Activated naive CD4-positive, alpha-beta T cell treated with Interleukin-2 at 50 U/mL for 16 hours (primary cell): ENCODE data around the gene CCDC24.

Experiments
- DNase-seq: peaks from one replicate; pipeline ENCODE4 v3.0.0-alpha.2; 2020

The CCDC24 gene

DNA sequence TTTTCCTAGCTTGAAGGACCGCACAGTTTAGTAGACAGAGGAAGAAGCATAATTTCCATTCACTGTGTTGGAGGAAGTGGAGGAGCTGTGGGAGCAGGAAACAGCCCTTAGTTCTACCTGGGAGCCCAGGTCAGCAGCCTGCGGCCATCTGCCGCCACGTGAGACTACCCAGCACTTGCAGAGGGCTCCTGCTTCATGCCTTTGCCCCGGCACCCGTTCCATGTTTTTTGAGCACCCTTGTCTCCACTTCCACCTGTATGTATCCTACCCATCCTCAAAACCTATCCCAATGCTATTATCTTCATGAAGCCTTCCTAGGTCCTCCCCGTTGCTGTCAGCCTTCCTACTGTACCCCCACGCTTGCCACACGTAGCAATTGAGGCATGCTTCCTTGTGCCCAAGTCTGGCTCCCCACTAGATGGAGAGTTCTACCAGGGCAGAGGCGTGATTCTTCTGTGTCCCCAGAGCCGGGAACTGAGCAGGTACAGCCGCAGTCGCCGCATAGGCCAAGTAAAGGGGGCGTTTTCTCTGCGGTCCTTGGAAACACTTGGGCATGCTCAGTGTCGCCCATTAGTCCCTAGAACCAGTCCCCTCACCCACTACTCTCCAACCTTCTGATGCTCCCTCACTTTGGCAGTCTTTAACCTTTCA is 38.0 kb downstream of the CCDC24 start:
- DNase-seq, result no peak

DNA sequence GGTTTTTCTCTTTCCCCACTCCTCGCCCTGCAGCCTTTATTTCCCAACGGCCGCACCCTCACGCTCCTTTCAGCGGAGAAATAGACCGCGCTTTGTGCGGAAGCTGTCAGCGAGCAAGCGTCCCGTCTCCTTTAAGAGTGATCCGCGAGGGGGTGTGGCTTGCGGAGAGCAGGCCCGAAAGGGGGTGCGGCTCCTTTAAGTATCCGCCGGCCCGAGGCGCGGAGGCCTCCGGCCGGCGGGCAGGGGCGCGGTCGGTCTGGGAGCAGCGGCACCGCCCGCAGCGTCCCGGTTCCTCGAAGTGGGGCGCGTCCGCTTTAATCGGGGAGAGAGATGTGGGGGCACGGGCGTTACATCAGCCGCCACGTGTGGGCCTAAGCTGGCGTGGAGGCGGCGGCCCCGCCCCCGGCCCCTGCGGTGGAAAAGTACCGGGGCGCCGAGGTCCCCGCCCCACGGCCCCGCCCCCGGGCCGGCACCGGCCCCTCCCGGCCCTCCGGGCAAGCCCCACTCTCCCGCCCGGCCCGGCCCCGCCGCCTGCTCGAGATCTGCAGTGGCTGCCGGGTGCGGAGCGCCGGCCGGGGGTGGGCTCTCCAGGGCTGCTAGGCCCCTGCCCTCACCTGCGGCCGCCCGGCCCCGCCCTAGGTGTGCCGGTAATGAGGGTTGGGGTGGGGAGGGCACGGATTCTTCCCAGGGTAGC is 38.7 kb downstream of the CCDC24 start:
- peak; percentile 89 for DNase-seq

GRCh38 chr1:44030605-44031251 is 39.3 kb downstream of the CCDC24 start:
- DNase-seq, result peak; percentile 61

DNA sequence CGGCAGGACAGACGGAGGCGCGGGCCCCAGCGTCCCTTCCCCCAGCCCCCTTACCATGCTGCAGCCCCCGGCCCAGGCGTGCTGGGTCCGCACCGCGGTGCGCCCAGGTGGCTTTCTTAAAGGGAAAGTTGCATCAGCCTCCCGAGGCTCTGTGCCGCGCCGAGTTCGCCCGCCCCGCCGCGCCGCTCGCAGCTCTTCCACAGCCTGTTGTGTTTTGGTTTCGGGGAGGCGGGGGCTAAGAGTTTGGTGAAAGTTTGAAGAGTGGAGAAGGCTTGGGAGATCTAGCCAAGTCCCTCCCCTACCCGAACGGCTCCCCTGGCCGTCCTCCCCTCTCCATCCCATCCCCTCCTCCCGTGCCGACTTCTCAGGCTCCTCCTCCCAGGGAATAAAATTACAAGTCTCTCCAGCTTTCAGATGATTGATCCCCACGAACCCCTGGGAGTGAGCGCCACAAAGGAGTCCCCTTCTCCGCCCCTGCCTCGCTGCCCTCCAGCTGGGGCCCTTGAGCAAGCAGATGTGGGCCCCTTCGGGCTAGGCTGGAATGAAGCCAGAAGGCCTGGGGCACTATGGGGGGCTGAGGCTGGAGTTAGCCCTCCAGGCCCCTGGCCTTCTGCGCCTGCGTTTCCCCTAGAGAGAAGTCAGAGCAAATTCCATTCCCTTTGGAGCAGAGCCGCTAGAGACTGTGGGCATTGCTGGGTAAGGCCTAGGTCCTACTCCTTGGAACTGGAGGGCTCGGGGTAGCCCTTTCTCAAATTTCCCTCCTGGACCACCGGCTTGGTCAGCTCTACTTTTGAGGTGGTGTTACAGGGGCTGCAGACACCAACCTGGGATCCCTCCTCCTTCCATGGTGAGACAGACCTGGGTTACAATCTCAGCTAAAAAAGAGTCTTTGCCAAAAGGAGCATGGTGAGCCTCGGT is 40.1 kb downstream of the CCDC24 start, which contains the start of gene SLC6A9:
TSS of gene SLC6A9 (minus strand) at position 211 of the 918 bp plus-strand sequence. CDS start 7,185 bp downstream, outside the sequence.
- DNase-seq, result peak; percentile 67

DNA sequence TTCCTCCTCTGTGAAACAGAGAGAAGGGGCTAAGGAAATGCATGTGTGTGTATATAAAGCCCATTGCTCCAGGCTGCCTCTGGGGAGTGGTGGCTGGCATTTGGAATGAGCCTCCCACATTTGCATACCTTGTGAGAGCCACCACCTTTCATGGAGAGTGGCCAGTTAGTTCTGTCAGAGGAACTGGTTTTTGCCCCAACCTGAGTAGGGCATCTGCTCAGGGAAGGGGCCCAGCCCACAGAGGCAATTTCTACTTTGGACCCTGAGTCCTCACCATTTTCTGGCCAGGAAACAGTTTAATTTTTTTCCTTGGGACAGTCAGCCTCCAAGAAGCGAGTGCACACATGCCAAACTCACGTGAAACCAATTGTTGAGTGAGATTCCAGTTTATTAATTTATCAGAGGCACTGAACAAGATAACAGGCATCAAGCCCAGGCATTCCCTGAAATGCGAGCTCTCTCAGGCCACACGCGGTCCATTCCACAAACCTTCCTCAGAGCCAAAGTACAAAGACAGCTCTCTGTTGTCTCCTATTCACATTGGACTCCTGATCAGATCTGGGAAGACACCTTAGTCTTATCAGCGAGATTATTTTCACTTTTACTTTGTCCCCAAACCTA is 40.9 kb downstream of the CCDC24 start:
- no peak for DNase-seq

GRCh38 chr1:44033041-44033575 is 41.7 kb downstream of the CCDC24 start:
- no peak for DNase-seq

DNA sequence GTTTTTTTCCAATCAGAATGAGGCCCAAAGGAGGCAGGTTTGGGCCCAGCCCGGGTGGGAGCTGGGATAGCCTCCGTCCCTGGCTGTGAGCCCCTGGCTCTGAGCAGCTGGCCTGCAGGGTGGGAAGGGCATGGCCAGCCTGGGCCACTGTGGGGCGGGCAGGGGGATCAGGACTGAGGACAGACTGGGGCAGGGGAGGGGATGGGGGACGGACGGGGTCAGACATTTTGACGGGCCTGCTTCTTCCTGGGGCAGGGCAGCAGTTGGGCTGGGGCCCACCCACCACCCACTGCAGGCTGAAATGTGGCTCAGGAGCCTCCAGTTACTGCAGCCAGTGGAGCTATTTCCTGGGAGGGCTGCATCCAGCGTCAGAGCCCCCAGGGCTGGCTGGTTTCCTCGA is 42.4 kb downstream of the CCDC24 start:
- DNase-seq, result no peak

- DNase-seq, result no peak
These were observed 43.0 kb downstream of the CCDC24 start for GRCh38 chr1:44034423-44034822.

DNA sequence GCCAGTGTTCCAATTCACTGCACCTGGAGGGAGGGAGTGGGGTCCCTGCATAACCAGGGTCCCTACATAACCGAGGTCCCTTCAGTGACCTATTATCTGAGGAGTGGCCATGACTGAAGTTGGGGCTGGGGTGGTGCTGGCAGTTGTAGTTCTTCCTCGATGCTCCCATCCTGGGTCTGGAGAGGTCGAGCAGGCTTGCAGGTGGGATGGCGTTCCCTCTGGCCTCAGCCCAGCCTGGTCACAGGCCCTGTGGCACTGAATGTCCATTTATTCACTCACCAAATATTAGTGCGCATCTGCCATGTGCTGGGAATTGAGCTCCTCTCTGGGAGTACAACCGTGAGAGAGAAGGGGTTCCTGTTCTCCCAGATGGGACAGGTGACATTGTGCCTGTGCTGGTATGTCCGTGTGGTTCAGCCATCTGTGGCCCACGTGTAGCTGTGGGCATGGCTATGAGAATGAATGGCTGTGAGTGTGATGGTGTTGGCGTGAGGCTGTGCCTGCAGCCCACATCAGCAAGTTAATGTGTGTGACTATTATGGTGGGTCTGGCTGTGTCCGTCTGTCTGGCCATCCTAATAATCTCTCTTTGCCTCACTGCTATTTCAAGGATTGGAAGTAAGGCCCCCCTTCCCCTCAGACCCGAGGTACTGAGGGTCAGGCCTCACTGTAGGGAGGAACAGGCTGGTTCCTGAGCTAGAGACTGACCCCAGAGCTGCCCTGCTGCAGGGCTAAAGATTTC is 43.7 kb downstream of the CCDC24 start:
- DNase-seq, result no peak

DNA sequence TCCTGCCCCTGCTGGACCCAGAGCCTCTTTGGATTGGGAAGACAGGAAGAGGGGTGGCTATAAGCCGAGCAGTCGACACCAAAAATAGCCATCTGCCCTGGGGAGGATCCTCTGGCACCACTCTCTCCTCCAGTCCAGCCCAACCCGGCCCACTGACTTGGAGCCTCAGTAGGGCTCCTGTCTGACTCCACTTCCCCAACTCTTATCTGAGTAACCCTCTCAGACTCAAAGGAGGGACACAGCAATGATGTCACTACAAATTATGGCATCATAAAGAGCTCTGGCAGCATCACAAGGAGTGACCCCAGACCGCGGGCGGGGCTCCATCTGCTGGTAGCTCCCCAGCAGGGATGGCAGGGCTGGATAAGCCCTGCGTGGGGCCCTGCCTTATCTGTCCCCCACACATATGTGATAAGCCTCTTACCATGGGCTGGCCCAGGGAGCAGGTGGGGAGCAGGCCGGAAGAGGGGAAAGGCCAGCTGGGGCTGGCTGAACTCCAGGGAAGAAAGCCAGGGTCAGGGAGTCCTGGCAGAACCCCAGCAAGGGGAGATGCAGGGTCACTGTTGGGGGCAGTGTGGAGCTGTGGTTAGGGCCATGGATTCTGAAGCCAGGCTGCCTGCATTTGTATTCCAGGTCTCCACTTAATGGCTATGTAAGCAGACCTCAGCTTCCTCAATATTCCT is 44.5 kb downstream of the CCDC24 start:
- no peak for DNase-seq

DNA sequence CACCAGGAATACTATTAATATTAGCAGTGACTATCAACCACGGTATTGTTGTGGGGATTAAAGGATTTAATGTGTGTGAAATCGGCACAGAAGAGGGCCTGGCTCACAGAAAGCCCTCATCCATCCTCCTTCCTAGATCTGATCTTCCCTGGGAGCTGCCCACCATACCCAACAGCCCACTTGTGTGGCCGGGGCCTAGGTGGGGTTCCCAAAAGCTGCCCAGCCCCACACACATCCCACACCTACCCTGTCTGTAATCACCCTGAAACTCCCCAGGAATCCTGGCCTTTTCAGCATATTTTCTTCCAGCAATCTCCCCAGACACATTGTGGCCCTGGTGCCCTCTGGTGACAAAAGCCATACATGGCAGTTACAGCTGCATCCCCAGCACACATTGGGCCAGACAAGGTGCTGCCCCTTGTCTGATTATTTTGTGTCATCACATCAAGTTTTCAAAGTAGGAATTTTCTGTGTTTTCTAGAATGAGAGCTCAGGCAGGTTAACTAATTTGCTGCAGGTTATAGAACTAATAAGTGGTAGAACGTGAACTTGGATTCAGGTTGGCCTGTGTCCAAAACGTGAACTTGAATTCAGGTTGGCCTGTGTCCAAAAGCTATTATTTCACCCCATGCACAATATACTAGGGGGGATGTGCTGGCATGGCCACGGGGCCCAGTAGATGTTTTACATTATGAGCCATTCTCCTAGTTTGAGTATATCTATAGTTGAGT is 45.2 kb downstream of the CCDC24 start:
- peak; percentile 73 for DNase-seq

DNA sequence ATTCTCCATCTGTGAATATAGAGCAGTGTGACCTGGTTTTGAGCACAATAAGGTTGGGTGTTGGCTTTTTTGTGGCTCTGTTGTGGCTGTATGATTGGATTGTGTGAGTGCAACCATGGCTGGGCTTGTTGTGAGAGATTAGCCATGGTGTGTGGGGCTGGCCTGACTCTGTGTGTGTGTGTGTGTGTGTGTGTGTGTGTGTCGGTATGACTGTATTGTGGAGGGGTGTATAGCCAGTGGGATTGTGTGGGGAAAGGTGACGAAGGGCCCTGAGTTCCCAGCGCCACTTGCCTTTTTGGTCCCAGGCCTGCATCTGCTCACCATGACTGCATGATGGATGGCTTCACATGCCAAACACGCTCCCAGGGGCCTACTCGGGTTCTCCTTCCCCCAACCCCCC is 45.8 kb downstream of the CCDC24 start:
- no peak for DNase-seq

DNA sequence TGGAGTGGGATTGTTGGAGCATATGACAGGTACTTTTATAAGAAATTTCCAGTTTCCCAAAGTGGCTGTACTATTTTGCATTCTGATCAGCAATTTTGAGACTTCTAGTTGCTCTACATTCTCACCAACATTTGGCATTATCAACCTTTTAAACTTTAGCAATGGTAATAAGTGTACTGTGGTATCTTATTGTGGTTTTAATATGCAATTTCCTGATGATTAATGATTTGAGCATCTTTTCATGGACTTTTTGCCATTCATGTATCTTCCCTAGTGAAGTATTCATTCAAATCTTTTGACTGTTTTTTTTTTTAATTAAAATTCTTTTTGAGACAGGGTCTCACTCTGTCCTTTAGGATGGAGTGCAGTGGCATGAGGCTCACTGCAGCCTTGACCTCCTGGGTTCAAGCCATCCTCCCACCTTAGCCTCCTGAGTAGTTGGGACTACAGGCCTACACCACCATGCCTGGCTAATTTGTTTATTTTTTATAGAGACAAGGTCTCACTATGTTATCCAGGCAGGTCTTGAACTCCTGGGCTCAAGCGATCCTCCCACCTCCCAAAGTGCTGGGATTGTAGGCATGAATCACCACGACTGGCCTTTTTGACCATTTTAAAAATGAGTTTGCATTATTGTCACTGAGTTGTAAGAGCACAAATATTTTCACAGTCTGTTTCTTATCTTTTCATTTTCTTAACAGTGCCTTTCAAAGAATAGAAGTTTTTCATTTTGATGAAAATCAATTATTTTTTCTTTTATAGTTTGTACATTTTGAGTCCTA is 47.7 kb downstream of the CCDC24 start:
- no peak for DNase-seq

- no peak for DNase-seq
These were observed 49.0 kb downstream of the CCDC24 start for GRCh38 chr1:44040418-44040817.

GRCh38 chr1:44040846-44041245 is 49.4 kb downstream of the CCDC24 start:
- DNase-seq, result no peak

GRCh38 chr1:44043176-44044070 is 52.0 kb downstream of the CCDC24 start:
- no peak for DNase-seq

- no peak for DNase-seq
These were observed 52.8 kb downstream of the CCDC24 start for GRCh38 chr1:44044071-44044801.

DNA sequence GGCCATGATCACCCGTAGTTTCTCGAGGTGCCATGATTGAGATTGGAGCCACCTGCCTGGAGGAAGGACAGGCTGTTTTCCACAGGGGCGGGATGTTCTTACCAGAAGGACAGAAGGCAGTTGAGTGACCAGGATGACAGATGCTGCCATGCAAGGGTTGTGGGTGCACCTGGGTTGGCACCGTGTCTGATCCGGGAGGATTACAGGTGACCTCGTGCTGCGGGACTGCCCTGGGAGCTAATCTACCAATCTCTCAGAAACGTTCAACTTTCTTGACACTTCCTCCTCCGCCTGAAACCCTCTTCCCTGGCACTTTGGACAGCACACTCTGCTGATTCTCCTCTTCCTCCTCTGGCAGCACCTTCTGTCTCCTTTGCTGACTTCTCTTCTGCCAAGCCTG is 53.7 kb downstream of the CCDC24 start:
- no peak for DNase-seq
